Endothelial cell of umbilical vein (primary cell): ENCODE results near the gene RHOXF2. TPM values are rescaled to one million over a fixed set of nuclear protein-coding genes. Genes with fewer than 3 reads are reported as not detected.
A peak's percentile ranks its signal among the peaks of the same experiment; 100 is the strongest.
"Not testable (repeated sequence)": the region's sequence is repeated elsewhere in the genome, so short reads cannot be mapped to it uniquely, and the experiment has no call there.

Source experiments
- BruUV-seq: library from RNA; stranded (reverse); fragments of 400-500 nt; replicated peaks from 2 replicates; lab custom pipeline; 2021; lab: Mats Ljungman, UMichigan
- CTCF ChIA-PET: fragments of 300-600, 350-600 bp; sonication (Branson Sonifier 250); formaldehyde crosslinking; loops from one replicate; lab custom pipeline; 2021; ENCODE audit warnings: antibody characterized with exemption, inconsistent platforms; lab: Charles Lee
- POLR2A ChIA-PET: fragments of 300-600, 350-600 bp; sonication (Branson Sonifier 250); formaldehyde crosslinking; loops from one replicate; lab custom pipeline; 2021; ENCODE audit warnings: antibody characterized with exemption, inconsistent platforms; lab: Charles Lee
- DNase-seq: peaks from one replicate; pipeline ENCODE4 v3.0.0-alpha.2; 2011; ENCODE audit warnings: low read depth, low spot score
- FAIRE-seq: peaks from 2 replicates; lab custom pipeline; 2011; peaks lifted over from hg19 to GRCh38; lab: Jason Lieb, UNC
- H2AFZ ChIP-seq: 2 replicates; pipeline ENCODE4 v1.6.0; 2012; ENCODE audit warnings: low read depth, low read length, control low read depth, inconsistent platforms
- H3K27ac ChIP-seq: 2 replicates; pipeline ENCODE4 v1.5.1; 2011; ENCODE audit warnings: low read depth, mild to moderate bottlenecking, control low read depth, low read length, moderate library complexity; ENCODE audit not compliant: insufficient read depth
- H3K27me3 ChIP-seq, 2 experiments: 2 replicates each; pipeline versions ENCODE4 v1.6.0 to v1.6.1; 2011; ENCODE audit warnings: low read length in 2 of 2, mixed read lengths in 1 of 2; ENCODE audit not compliant: control insufficient read depth in 2 of 2, insufficient read depth in 2 of 2
- H3K36me3 ChIP-seq, 2 experiments: 2 replicates in 1 of 2; 3 replicates in 1 of 2; pipeline ENCODE4 v1.5.1; 2011; ENCODE audit warnings: low read length in 2 of 2, mild to moderate bottlenecking in 1 of 2, moderate library complexity in 1 of 2; ENCODE audit not compliant: control insufficient read depth in 2 of 2, insufficient read depth in 2 of 2; ENCODE audit errors: extremely low read depth in 1 of 2
- H3K4me1 ChIP-seq: 3 replicates; pipeline ENCODE4 v1.5.1; 2011; ENCODE audit warnings: mild to moderate bottlenecking, low read length; ENCODE audit not compliant: control insufficient read depth, insufficient read depth; ENCODE audit errors: extremely low read depth
- H3K4me2 ChIP-seq: 2 replicates; pipeline ENCODE4 v1.6.1; 2011; ENCODE audit warnings: low read length, control low read depth, mixed read lengths; ENCODE audit not compliant: insufficient read depth
- H3K4me3 ChIP-seq, 3 experiments: fragments of 200-600 bp in 1 of 3; sonication (generic), shearing (Covaris generic) in 1 of 3; replicated peaks in 1 of 3; 2 replicates each; pipeline ENCODE4 v1.5.1; 2011 to 2016; ENCODE audit warnings: control low read depth in 3 of 3, low read length in 3 of 3, mild to moderate bottlenecking in 2 of 3, inconsistent platforms in 1 of 3, low read depth in 1 of 3, moderate library complexity in 1 of 3; ENCODE audit not compliant: insufficient read depth in 1 of 3
- H3K79me2 ChIP-seq: 2 replicates; pipeline ENCODE4 v1.6.0; 2012; ENCODE audit warnings: low read length, inconsistent platforms; ENCODE audit not compliant: control insufficient read depth, insufficient read depth
- H3K9ac ChIP-seq: replicated peaks from 2 replicates; pipeline ENCODE3; 2011; ENCODE audit warnings: low read length, control low read depth; ENCODE audit not compliant: insufficient read depth; ENCODE audit errors: extremely low read depth
- H3K9me1 ChIP-seq: replicated peaks from 3 replicates; pipeline ENCODE4 v1.6.0; 2011; ENCODE audit warnings: mild to moderate bottlenecking, low read length; ENCODE audit not compliant: control insufficient read depth, insufficient read depth; ENCODE audit errors: extremely low read depth
- H3K9me3 ChIP-seq: replicated peaks from 2 replicates; pipeline ENCODE4 v1.5.1; 2012; ENCODE audit warnings: low read length, inconsistent platforms; ENCODE audit not compliant: control insufficient read depth, insufficient read depth
- H4K20me1 ChIP-seq: replicated peaks from 2 replicates; pipeline ENCODE3; 2011; ENCODE audit warnings: mild to moderate bottlenecking, low read length; ENCODE audit not compliant: control insufficient read depth, insufficient read depth; ENCODE audit errors: extremely low read depth
- dilution Hi-C: fragments of 300-500 bp; cut with MboI; formaldehyde crosslinking; loops from one replicate; pipeline ENCODE4 v1.15.0; 2019; ENCODE audit warnings: low sequenced_read_pairs; ENCODE audit not compliant: extremely low pct_ligation_motif_present
- intact Hi-C: fragments of 100-400 bp; cut with micrococcal nuclease; formaldehyde crosslinking; loops from one replicate; pipeline ENCODE4 v1.10.0; 2022
- polyA plus RNA-seq, 4 experiments: library from polyadenylated mRNA; depleted of rRNA in 3 of 4; stranded (reverse) in 3 of 4; unstranded in 1 of 4; fragments of >200 nt; gene quantifications; 2 replicates each; pipeline versions ENCODE4 v1.2.1 to v1.2.3, GENCODE V29; 2011 to 2012; ENCODE audit warnings: missing spikeins in 1 of 4
- total RNA-seq: library from RNA; stranded (reverse); gene quantifications from 2 replicates; pipeline ENCODE4 v1.2.3, GENCODE V29; 2021

RHOXF2 gene
- total and polyA plus RNA-seq, 2 donors (not counting 3 experiments of a cell fraction or from before 2014, with no cell fraction given), result not detected

DNA sequence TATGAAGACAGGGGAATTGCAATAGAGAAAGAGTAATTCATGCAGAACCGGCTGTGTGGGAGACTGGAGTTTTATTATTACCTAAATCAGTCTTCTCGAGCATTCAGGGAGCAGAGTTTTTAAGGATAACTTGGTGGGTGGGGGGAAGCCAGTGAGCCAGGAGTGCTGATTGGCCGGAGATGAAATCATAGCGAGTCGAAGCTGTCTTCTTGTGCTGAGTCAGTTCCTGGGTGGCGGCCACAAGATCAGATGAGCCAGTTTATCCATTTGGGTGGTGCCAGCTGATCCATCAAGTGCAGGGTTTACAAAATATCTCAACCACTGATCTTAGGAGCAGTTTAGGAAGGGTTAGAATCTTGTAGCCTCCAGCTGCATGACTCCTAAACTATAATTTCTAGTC is 34.8 kb downstream of the RHOXF2 start:
- dilution Hi-C loops, H3K27me3 ChIP-seq, POLR2A ChIA-PET, H3K79me2 ChIP-seq, H3K4me3 ChIP-seq, H4K20me1 ChIP-seq, DNase-seq, H3K9ac ChIP-seq, CTCF ChIA-PET, H3K4me2 ChIP-seq, H3K4me1 ChIP-seq, H3K9me3 ChIP-seq, intact Hi-C loops, H3K36me3 ChIP-seq, H3K27ac ChIP-seq, H3K9me1 ChIP-seq, BruUV-seq, H2AFZ ChIP-seq: not testable (repeated sequence)
- FAIRE-seq, result peak; percentile 73

DNA sequence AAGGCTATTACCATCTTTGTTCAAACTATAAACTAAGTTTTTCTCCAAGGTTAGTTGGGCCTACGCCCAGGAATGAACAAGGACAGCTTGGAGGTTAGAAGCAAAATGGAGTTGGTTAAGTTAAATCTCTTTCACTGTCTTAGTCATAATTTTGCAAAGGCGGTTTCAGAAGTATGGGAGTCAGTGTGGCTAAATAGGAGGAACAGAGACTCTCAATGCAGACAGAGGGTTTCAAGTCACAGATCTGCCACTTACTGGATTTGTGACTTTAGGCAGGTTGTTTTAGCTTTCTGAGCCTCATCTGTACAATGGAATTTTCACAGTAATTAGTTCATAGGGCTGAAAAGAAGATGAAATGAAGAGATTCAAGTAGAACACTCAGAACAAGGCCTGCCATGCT is 35.3 kb downstream of the RHOXF2 start:
- H3K9me3 ChIP-seq, FAIRE-seq, CTCF ChIA-PET, H2AFZ ChIP-seq, POLR2A ChIA-PET, H3K27me3 ChIP-seq, H3K4me3 ChIP-seq, BruUV-seq, H3K9ac ChIP-seq, H3K9me1 ChIP-seq, H4K20me1 ChIP-seq, dilution Hi-C loops, H3K4me1 ChIP-seq, H3K4me2 ChIP-seq, H3K36me3 ChIP-seq, H3K79me2 ChIP-seq, H3K27ac ChIP-seq, intact Hi-C loops, DNase-seq: not testable (repeated sequence)

- H3K27me3 ChIP-seq, BruUV-seq, H2AFZ ChIP-seq, H3K4me1 ChIP-seq, H3K4me2 ChIP-seq, H3K4me3 ChIP-seq, POLR2A ChIA-PET, H3K9me1 ChIP-seq, H3K79me2 ChIP-seq, DNase-seq, CTCF ChIA-PET, H3K36me3 ChIP-seq, FAIRE-seq, H3K27ac ChIP-seq, H3K9ac ChIP-seq, H3K9me3 ChIP-seq, H4K20me1 ChIP-seq, intact Hi-C loops, dilution Hi-C loops: not testable (repeated sequence)
Measured at GRCh38 chrX:120195786-120196185, 37.4 kb downstream of the RHOXF2 start.

DNA sequence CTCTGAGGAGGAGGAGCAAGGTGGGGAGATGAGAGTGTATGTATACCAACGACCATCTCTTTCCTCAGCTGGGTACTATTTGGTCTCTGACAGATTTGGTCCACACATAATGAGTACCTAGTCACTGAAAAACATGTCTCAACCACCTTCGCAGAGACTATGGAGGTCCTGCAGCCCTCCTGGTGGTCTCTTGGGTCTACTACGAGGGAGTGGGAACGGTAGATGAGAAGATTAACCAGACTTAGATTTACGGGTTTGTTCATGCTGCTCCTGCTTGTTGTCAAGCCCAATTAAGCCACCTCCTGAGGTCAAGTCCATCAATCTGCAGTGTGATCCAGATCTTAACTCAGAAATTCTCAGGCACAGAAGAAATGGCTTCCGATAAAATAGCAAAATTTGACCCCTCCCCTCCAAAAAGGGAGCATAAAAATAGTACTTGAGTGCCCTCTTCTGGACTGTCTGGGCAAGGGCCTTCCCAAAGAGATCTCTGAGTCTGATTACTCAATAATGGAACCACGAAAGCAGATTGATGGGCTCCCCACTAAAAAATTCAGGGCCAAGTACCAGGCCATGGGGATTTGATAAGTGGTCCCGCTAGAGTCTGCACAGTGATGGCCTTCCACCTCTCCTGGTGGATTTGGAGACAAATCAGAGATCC is 38.3 kb downstream of the RHOXF2 start:
- H3K9ac ChIP-seq, DNase-seq, intact Hi-C loops, dilution Hi-C loops, POLR2A ChIA-PET, H3K9me3 ChIP-seq, H3K27ac ChIP-seq, H3K36me3 ChIP-seq, H3K79me2 ChIP-seq, H3K9me1 ChIP-seq, CTCF ChIA-PET, H3K27me3 ChIP-seq, H2AFZ ChIP-seq, H3K4me1 ChIP-seq, H4K20me1 ChIP-seq, H3K4me2 ChIP-seq, H3K4me3 ChIP-seq, BruUV-seq: not testable (repeated sequence)
- FAIRE-seq, result peak; percentile 92
